HepG2 (cell line): ENCODE results near the gene CHKA. TPM values are rescaled to one million over a fixed set of nuclear protein-coding genes. Genes with fewer than 3 reads are reported as not detected.

Source experiments
- BRCA1 ChIP-seq: sonication (generic); formaldehyde crosslinking; IDR thresholded peaks from 2 replicates; pipeline ENCODE4 v1.4.0; 2020; ENCODE audit warnings: missing genetic modification reagents
- HES4 ChIP-seq: sonication (generic); formaldehyde crosslinking; IDR thresholded peaks from 2 replicates; pipeline ENCODE4 v1.9.0; 2021; ENCODE audit warnings: mild to moderate bottlenecking, missing genetic modification reagents, borderline replicate concordance
- ZNF709 ChIP-seq: sonication (generic); formaldehyde crosslinking; IDR thresholded peaks from 2 replicates; pipeline ENCODE4 v1.5.0; 2020; ENCODE audit warnings: mild to moderate bottlenecking, missing genetic modification reagents
- ZNF776 ChIP-seq: sonication (generic); formaldehyde crosslinking; IDR thresholded peaks from 2 replicates; pipeline ENCODE4 v1.4.0; 2020; ENCODE audit warnings: mild to moderate bottlenecking, missing genetic modification reagents
- polyA plus RNA-seq, 8 experiments: library from polyadenylated mRNA; depleted of rRNA in 3 of 8; stranded (reverse) in 7 of 8; unstranded in 1 of 8; fragments of >200 nt; fragmentation: Illumina TruSeq in 4 of 8; extraction: Trizol in 4 of 8; gene quantifications; 2 replicates each; pipeline versions ENCODE4 v1.2.1 to v1.2.3, GENCODE V29; 2011 to 2016; ENCODE audit warnings: low read depth in 4 of 8, missing spikeins in 1 of 8, mixed read lengths in 1 of 8; ENCODE audit not compliant: insufficient read depth in 1 of 8
- total RNA-seq, 5 experiments: library from RNA; depleted of rRNA; stranded (reverse); fragments of >200 nt; fragmentation: Illumina TruSeq; extraction: Trizol; gene quantifications; 2 replicates each; pipeline ENCODE4 v1.2.3, GENCODE V29; 2016; ENCODE audit warnings: low read depth in 1 of 5
- TF ChIP-seq, protein P1 (sequence below): sonication (generic); formaldehyde crosslinking; IDR thresholded peaks from 2 replicates; pipeline ENCODE4 v1.4.0; 2020; ENCODE audit warnings: missing genetic modification reagents, borderline replicate concordance
- TF ChIP-seq, protein P2 (sequence below): sonication (generic); formaldehyde crosslinking; IDR thresholded peaks from 2 replicates; pipeline ENCODE4 v1.4.0; 2020; ENCODE audit warnings: missing genetic modification reagents, mild to moderate bottlenecking, borderline replicate concordance
- TF ChIP-seq, protein P3 (sequence below): IDR thresholded peaks from 2 replicates; pipeline ENCODE4 v1.6.1; 2016; ENCODE audit warnings: mild to moderate bottlenecking
- TF ChIP-seq, protein P4 (sequence below), 2 experiments: sonication (generic) in 1 of 2; formaldehyde crosslinking in 1 of 2; IDR thresholded peaks; 2 replicates each; pipeline versions ENCODE4 v1.6.1 to v1.9.0; 2014 to 2022; ENCODE audit warnings: antibody characterized with exemption in 1 of 2, borderline replicate concordance in 1 of 2, inconsistent platforms in 1 of 2, low read depth in 1 of 2, missing genetic modification reagents in 1 of 2
- TF ChIP-seq, protein P5 (sequence below): sonication (generic); formaldehyde crosslinking; IDR thresholded peaks from 2 replicates; pipeline ENCODE4 v1.5.0; 2020; ENCODE audit warnings: mild to moderate bottlenecking, missing genetic modification reagents, borderline replicate concordance

CHKA gene
- total and polyA plus RNA-seq, 2 of the 13 experiments (the other 11 are each of a cell fraction or from before 2014, with no cell fraction given): 71.6 to 92.7 TPM

DNA sequence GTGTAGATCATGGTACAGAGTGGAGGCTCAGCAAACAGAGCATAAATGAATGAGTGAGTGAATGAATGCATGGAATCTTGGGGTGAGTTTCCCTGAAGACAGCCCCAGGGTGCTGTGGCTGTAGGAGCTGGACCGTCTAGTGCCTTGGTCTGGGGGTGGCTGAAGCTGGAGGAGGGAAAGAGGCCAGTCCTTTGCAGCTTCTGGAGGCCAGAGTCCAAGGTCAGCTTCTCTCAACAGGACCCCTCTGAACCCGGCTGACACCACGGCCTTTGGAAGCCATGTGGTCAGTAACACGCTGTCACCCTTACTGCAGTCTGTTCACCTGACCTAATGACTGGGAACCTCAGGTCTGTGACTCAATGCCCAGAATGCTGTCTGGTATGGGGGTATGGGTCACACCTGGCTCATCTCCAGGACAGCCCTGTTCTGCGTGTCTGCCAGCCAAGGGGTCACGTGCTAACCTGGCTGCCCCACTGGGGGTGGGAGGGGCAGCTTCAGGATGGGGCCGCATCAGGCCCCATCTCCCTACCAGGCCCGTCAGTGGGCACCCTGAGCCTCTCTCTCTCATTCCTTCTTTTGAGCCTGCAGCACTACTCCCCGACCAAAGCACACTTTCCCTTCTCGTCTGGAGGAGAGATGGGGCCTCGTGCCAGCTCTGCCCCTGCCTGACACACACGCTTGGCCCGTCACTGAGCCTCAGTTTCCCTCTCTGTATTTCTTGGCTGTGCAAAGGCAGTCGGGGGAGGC, 24.1 kb upstream of the CHKA start (continued):
- TF ChIP-seq, protein P1, sequence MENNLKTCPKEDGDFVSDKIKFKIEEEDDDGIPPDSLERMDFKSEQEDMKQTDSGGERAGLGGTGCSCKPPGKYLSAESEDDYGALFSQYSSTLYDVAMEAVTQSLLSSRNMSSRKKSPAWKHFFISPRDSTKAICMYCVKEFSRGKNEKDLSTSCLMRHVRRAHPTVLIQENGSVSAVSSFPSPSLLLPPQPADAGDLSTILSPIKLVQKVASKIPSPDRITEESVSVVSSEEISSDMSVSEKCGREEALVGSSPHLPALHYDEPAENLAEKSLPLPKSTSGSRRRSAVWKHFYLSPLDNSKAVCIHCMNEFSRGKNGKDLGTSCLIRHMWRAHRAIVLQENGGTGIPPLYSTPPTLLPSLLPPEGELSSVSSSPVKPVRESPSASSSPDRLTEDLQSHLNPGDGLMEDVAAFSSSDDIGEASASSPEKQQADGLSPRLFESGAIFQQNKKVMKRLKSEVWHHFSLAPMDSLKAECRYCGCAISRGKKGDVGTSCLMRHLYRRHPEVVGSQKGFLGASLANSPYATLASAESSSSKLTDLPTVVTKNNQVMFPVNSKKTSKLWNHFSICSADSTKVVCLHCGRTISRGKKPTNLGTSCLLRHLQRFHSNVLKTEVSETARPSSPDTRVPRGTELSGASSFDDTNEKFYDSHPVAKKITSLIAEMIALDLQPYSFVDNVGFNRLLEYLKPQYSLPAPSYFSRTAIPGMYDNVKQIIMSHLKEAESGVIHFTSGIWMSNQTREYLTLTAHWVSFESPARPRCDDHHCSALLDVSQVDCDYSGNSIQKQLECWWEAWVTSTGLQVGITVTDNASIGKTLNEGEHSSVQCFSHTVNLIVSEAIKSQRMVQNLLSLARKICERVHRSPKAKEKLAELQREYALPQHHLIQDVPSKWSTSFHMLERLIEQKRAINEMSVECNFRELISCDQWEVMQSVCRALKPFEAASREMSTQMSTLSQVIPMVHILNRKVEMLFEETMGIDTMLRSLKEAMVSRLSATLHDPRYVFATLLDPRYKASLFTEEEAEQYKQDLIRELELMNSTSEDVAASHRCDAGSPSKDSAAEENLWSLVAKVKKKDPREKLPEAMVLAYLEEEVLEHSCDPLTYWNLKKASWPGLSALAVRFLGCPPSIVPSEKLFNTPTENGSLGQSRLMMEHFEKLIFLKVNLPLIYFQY (CRISPR knock-in tag): peak; percentile 78
- TF ChIP-seq HES4 (CRISPR knock-in tag) (0 out of 2 replicates have a peak, but pooled peaks have one; percentile 52), BRCA1 (CRISPR knock-in tag) (0 out of 2 replicates have a peak, but pooled peaks have one; percentile 3), ZNF776 (CRISPR knock-in tag) (peak; percentile 65), ZNF709 (CRISPR knock-in tag) (peak; percentile 67)
- TF ChIP-seq, protein P2, sequence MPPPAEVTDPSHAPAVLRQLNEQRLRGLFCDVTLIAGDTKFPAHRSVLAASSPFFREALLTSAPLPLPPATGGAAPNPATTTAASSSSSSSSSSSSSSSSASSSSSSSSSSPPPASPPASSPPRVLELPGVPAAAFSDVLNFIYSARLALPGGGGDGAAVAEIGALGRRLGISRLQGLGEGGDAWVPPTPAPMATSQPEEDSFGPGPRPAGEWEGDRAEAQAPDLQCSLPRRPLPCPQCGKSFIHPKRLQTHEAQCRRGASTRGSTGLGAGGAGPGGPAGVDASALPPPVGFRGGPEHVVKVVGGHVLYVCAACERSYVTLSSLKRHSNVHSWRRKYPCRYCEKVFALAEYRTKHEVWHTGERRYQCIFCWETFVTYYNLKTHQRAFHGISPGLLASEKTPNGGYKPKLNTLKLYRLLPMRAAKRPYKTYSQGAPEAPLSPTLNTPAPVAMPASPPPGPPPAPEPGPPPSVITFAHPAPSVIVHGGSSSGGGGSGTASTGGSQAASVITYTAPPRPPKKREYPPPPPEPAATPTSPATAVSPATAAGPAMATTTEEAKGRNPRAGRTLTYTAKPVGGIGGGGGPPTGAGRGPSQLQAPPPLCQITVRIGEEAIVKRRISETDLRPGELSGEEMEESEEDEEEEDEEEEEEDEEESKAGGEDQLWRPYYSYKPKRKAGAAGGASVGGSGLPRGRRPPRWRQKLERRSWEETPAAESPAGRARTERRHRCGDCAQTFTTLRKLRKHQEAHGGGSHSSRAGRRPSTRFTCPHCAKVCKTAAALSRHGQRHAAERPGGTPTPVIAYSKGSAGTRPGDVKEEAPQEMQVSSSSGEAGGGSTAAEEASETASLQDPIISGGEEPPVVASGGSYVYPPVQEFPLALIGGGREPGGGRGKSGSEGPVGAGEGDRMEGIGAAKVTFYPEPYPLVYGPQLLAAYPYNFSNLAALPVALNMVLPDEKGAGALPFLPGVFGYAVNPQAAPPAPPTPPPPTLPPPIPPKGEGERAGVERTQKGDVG (CRISPR knock-in tag): peak; percentile 51; the same call in 1 of the 2 replicates
- TF ChIP-seq, protein P3, sequence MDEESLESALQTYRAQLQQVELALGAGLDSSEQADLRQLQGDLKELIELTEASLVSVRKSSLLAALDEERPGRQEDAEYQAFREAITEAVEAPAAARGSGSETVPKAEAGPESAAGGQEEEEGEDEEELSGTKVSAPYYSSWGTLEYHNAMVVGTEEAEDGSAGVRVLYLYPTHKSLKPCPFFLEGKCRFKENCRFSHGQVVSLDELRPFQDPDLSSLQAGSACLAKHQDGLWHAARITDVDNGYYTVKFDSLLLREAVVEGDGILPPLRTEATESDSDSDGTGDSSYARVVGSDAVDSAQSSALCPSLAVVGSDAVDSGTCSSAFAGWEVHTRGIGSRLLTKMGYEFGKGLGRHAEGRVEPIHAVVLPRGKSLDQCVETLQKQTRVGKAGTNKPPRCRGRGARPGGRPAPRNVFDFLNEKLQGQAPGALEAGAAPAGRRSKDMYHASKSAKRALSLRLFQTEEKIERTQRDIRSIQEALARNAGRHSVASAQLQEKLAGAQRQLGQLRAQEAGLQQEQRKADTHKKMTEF (CRISPR knock-in tag): peak; percentile 71
- TF ChIP-seq, protein P4, sequence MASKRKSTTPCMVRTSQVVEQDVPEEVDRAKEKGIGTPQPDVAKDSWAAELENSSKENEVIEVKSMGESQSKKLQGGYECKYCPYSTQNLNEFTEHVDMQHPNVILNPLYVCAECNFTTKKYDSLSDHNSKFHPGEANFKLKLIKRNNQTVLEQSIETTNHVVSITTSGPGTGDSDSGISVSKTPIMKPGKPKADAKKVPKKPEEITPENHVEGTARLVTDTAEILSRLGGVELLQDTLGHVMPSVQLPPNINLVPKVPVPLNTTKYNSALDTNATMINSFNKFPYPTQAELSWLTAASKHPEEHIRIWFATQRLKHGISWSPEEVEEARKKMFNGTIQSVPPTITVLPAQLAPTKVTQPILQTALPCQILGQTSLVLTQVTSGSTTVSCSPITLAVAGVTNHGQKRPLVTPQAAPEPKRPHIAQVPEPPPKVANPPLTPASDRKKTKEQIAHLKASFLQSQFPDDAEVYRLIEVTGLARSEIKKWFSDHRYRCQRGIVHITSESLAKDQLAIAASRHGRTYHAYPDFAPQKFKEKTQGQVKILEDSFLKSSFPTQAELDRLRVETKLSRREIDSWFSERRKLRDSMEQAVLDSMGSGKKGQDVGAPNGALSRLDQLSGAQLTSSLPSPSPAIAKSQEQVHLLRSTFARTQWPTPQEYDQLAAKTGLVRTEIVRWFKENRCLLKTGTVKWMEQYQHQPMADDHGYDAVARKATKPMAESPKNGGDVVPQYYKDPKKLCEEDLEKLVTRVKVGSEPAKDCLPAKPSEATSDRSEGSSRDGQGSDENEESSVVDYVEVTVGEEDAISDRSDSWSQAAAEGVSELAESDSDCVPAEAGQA (IDR thresholded peaks at IDR 0.05; ENCODE audit: low read depth): no peak
- TF ChIP-seq, protein P4 (CRISPR knock-in tag; IDR thresholded peaks at IDR 0.05; ENCODE audit: borderline replicate concordance): no peak
- TF ChIP-seq, protein P5, sequence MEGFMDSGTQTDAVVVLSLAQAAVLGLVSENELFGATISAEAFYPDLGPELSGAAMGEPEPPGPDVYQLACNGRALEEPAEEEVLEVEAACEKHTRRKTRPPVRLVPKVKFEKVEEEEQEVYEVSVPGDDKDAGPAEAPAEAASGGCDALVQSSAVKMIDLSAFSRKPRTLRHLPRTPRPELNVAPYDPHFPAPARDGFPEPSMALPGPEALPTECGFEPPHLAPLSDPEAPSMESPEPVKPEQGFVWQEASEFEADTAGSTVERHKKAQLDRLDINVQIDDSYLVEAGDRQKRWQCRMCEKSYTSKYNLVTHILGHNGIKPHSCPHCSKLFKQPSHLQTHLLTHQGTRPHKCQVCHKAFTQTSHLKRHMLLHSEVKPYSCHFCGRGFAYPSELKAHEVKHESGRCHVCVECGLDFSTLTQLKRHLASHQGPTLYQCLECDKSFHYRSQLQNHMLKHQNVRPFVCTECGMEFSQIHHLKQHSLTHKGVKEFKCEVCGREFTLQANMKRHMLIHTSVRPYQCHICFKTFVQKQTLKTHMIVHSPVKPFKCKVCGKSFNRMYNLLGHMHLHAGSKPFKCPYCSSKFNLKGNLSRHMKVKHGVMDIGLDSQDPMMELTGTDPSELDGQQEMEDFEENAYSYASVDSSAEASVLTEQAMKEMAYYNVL (CRISPR knock-in tag): peak; percentile 85; the same call in 1 of the 2 replicates
